ENCODE data around the gene VPS13D. TPM values are rescaled to one million over a fixed set of nuclear protein-coding genes. Genes with fewer than 3 reads are reported as not detected.

Gene VPS13D
- total RNA-seq, 1 experiment from 2014 or later: 20.2 TPM

DNA sequence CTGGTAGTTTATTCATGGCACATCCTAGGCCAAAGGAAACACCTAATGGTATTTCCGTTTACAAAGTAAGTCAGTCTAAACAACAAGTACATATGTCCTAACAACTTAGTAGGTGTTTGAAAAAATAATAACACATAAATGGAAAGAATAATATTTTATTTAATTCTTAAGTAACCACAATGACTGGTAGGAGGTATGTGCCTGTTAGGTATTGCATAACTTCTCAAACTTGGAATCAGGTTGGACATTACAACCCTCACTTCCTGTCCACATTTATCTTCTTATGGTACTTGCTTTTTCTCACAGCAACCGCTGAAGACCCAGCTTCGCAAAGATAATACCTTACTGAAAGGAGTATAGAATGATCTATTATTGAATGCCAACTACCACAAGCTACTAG lies 64.2 kb downstream of the VPS13D start:
- Histone ChIP-seq H3K56ac (ENCODE audit: insufficient read length, low read depth, low read length) (no peak overlapping the region), H3K4ac (ENCODE audit: low read depth, low read length) (no peak overlapping the region), H2AK5ac (ENCODE audit: insufficient read length, low read length) (no peak overlapping the region), H3K23ac (ENCODE audit: insufficient read length, low read depth, low read length) (no peak overlapping the region), H4K20me1 (ENCODE audit: control insufficient read depth, insufficient read depth, insufficient read length) (no peaks in the 10 kb centered on the region), H2BK15ac (ENCODE audit: low read depth, low read length) (no peak overlapping the region), H2BK20ac (ENCODE audit: low read depth, low read length, poor library complexity, severe bottlenecking) (no peak overlapping the region), H3K23me2 (ENCODE audit: insufficient read length, low read depth, low read length, poor library complexity, severe bottlenecking) (no peaks in the 10 kb centered on the region), H3K27me3 (ENCODE audit: insufficient read depth, low read length) (no peaks in the 10 kb centered on the region), H3T11ph (ENCODE audit: low read length) (no peak overlapping the region), H3K27ac (ENCODE audit: insufficient read length, low read depth, low read length) (no peak overlapping the region), H3K14ac (ENCODE audit: insufficient read depth, low read length) (no peak overlapping the region), H2BK120ac (ENCODE audit: low read depth, low read length, poor library complexity, severe bottlenecking) (no peak overlapping the region), H3K79me2 (ENCODE audit: insufficient read depth, low read length) (no peaks in the 10 kb centered on the region), H4K5ac (ENCODE audit: insufficient read length, low read depth, low read length) (no peak overlapping the region), H3K9me3 (ENCODE audit: control insufficient read depth, low read depth, low read length) (no peaks in the 10 kb centered on the region), H4K91ac (ENCODE audit: insufficient read length, low read depth, low read length) (no peak overlapping the region), H3K79me1 (ENCODE audit: insufficient read depth, low read depth, low read length, poor library complexity, severe bottlenecking) (no peaks in the 10 kb centered on the region), H2BK12ac (ENCODE audit: insufficient read length, low read depth, low read length) (no peak overlapping the region), H3K4me2 (ENCODE audit: insufficient read depth, insufficient read length, low read length) (no peak overlapping the region), H2AFZ (ENCODE audit: low read length) (no peak overlapping the region), H3K9ac (ENCODE audit: extremely low read depth, insufficient read length, low read length) (no peak overlapping the region), H4K8ac (replicated peaks; ENCODE audit: insufficient read length, low read depth, low read length) (no peak overlapping the region), H3K18ac (ENCODE audit: insufficient read length, low read depth, low read length) (no peak overlapping the region), H2BK5ac (ENCODE audit: insufficient read length, low read length) (no peak overlapping the region), H3K4me1 (ENCODE audit: insufficient read depth, low read length) (no peaks in the 10 kb centered on the region)
- Mint-ChIP-seq H3K9me3 (no peaks in the 10 kb centered on the region), H3K36me3 (ENCODE audit: insufficient read depth in 1 of 3, low read depth in 3 of 3) (peaks cover 2 to 26% (median 16%) of the 10 kb centered on the region in 3 experiments; a peak in 5 of 7 replicates), H3K27ac (no peak overlapping the region), H3K4me1 (no peaks in the 10 kb centered on the region), H3K4me3 (no peak overlapping the region), H3K27me3 (ENCODE audit: low read depth) (no peaks in the 10 kb centered on the region)
- TF ChIP-seq, protein P1, sequence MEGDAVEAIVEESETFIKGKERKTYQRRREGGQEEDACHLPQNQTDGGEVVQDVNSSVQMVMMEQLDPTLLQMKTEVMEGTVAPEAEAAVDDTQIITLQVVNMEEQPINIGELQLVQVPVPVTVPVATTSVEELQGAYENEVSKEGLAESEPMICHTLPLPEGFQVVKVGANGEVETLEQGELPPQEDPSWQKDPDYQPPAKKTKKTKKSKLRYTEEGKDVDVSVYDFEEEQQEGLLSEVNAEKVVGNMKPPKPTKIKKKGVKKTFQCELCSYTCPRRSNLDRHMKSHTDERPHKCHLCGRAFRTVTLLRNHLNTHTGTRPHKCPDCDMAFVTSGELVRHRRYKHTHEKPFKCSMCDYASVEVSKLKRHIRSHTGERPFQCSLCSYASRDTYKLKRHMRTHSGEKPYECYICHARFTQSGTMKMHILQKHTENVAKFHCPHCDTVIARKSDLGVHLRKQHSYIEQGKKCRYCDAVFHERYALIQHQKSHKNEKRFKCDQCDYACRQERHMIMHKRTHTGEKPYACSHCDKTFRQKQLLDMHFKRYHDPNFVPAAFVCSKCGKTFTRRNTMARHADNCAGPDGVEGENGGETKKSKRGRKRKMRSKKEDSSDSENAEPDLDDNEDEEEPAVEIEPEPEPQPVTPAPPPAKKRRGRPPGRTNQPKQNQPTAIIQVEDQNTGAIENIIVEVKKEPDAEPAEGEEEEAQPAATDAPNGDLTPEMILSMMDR (conservative IDR thresholded peaks at IDR 0.05): no peak
- WGBS (ENCODE audit: extremely low coverage, insufficient read length, low lambda C conversion rate): no CpG with 5 or more reads among the region's 3 CpGs
- no peak for DNase-seq

Measured in H9 (cell line).